GM21367 (cell line): ENCODE data around the gene SUPT20H.

Source experiments
- ATAC-seq: cut with Tn5 transposase; IDR thresholded peaks from one replicate; pipeline ENCODE4 v1.9.1; 2021; ENCODE audit not compliant: unreplicated experiment

Gene SUPT20H

GRCh38 chr13:37009692-37010091, 49.8 kb downstream of the SUPT20H start:
- ATAC-seq = no peak

- no peak for ATAC-seq
Observed at GRCh38 chr13:37001921-37002250, 57.6 kb downstream of the SUPT20H start.

GRCh38 chr13:36999054-36999714, 60.3 kb downstream of the SUPT20H start, which contains the start of gene ALG5:
Gene ALG5 (minus strand): TSS chr13:36999340. CDS start chr13:36999300, 40 bp downstream.
- peak; percentile 68 for ATAC-seq

GRCh38 chr13:36998624-36999041, 60.9 kb downstream of the SUPT20H start:
- ATAC-seq = no peak

- ATAC-seq = no peak
Observed at GRCh38 chr13:36997716-36998427, 61.6 kb downstream of the SUPT20H start.

- ATAC-seq = no peak
Observed at GRCh38 chr13:36992362-36992761, 67.1 kb downstream of the SUPT20H start.

- no peak for ATAC-seq
Observed at GRCh38 chr13:36986462-36987240, 72.8 kb downstream of the SUPT20H start.

GRCh38 chr13:36981156-36981743, 78.2 kb downstream of the SUPT20H start:
- no peak for ATAC-seq

- ATAC-seq = no peak
Observed at GRCh38 chr13:36979361-36980050, 80.0 kb downstream of the SUPT20H start.

- ATAC-seq = no peak
Observed at GRCh38 chr13:36975172-36975571, 84.3 kb downstream of the SUPT20H start.

- ATAC-seq = peak; percentile 90
Observed at GRCh38 chr13:36973621-36974295, 85.7 kb downstream of the SUPT20H start.

- no peak for ATAC-seq
Observed at GRCh38 chr13:36973009-36973408, 86.5 kb downstream of the SUPT20H start.

- no peak for ATAC-seq
Observed at GRCh38 chr13:36966404-36966803, 93.1 kb downstream of the SUPT20H start.

GRCh38 chr13:36965767-36966166, 93.7 kb downstream of the SUPT20H start:
- no peak for ATAC-seq

- ATAC-seq = no peak
Observed at GRCh38 chr13:36959456-36960116, 99.9 kb downstream of the SUPT20H start.
